Body of pancreas (tissue), 4 donors: Measurements from ENCODE around the gene SREBF1. TPM values are rescaled to one million over a fixed set of nuclear protein-coding genes. Genes with fewer than 3 reads are reported as not detected.

ENCODE experiments used
- ATAC-seq: fragments of 150-250 bp; one replicate; pipeline ENCODE4 v1.9.1; 2016
- DNase-seq, 4 donors: peaks; one replicate each; pipeline ENCODE4 v3.0.0-alpha.2; 2019
- H3K27ac ChIP-seq, 4 donors: fragments of 200-600 bp; sonication (generic); 1 replicate in 3 of 4; 2 replicates in 1 of 4; pipeline versions ENCODE4 v1.5.1 to v1.6.1; 2016 to 2019; ENCODE audit warnings: mild to moderate bottlenecking in 1 of 4, mixed read lengths in 1 of 4, moderate library complexity in 1 of 4
- H3K27me3 ChIP-seq, 2 donors: fragments of 200-600 bp; sonication (generic); one replicate each; pipeline ENCODE4 v1.6.0; 2016; ENCODE audit warnings: mild to moderate bottlenecking in 1 of 2
- H3K36me3 ChIP-seq, 2 donors: fragments of 200-600 bp; sonication (generic); replicated peaks in 1 of 2; 2 replicates each; pipeline ENCODE4 v1.5.1; 2016; ENCODE audit warnings: low read depth in 2 of 2; ENCODE audit not compliant: insufficient read depth in 1 of 2
- H3K4me1 ChIP-seq: fragments of 200-600 bp; sonication (generic); one replicate; pipeline ENCODE4 v1.6.0; 2016
- H3K4me3 ChIP-seq, 2 donors: fragments of 200-600 bp; sonication (generic); 1 replicate in 1 of 2; 2 replicates in 1 of 2; pipeline ENCODE4 v1.5.1; 2016 to 2019
- H3K9me3 ChIP-seq, 3 donors: fragments of 200-600 bp; sonication (generic); 1 replicate in 2 of 3; 2 replicates in 1 of 3; pipeline ENCODE4 v1.5.1; 2016
- POLR2A ChIP-seq, 3 donors: fragments of 450-650 bp; IDR thresholded peaks; one replicate each; pipeline ENCODE4 v1.6.1; 2016; ENCODE audit warnings: antibody characterized with exemption in 3 of 3, mild to moderate bottlenecking in 2 of 3
- WGBS, 2 donors: methylation state at CpG; one replicate each; pipeline ENCODE4 v1.1.5; 2017; 5-methylcytosine and 5-hydroxymethylcytosine counted together
- intact Hi-C: fragments of 100-400 bp; cut with DNase I; formaldehyde crosslinking; loops from one replicate; pipeline ENCODE4 v1.15.1; 2023
- total RNA-seq, 2 donors: library from RNA; depleted of rRNA; stranded (reverse); fragments of >200 nt; gene quantifications; one replicate each; pipeline ENCODE4 v1.1.0, GENCODE V29; 2016
- TF ChIP-seq, protein P1 (sequence below), 7 experiments: fragments of 450-650 bp in 4 of 7; fragments of 200-600 bp in 3 of 7; sonication (generic) in 3 of 7; IDR thresholded peaks; one replicate each; pipeline ENCODE4 v1.5.1; 2016 to 2019; ENCODE audit warnings: antibody characterized with exemption in 7 of 7

Gene SREBF1
- total RNA-seq, 2 donors from 2014 or later = 22.3 to 88.0 TPM

GRCh38 chr17:17784657-17785267 lies 52.0 kb downstream of the SREBF1 start:
- intact Hi-C loops = no loop called here
- Histone ChIP-seq H3K27ac (peak overlapping the region; percentile 79 to 84 (median 82)), H3K9me3 (no peaks in the 10 kb centered on the region), H3K36me3 (no peaks in the 10 kb centered on the region), H3K27me3 (no peaks in the 10 kb centered on the region), H3K4me1 (peaks cover 69% of the 10 kb centered on the region), H3K4me3 (no peak overlapping the region)
- 58 to 62% methylated on average over 5 to 7 of the region's 7 CpGs for WGBS, 2 donors
- DNase-seq (peak in 2 of 4 donors; percentile 49 to 60), ATAC-seq (no peak)
- TF ChIP-seq, protein P1, sequence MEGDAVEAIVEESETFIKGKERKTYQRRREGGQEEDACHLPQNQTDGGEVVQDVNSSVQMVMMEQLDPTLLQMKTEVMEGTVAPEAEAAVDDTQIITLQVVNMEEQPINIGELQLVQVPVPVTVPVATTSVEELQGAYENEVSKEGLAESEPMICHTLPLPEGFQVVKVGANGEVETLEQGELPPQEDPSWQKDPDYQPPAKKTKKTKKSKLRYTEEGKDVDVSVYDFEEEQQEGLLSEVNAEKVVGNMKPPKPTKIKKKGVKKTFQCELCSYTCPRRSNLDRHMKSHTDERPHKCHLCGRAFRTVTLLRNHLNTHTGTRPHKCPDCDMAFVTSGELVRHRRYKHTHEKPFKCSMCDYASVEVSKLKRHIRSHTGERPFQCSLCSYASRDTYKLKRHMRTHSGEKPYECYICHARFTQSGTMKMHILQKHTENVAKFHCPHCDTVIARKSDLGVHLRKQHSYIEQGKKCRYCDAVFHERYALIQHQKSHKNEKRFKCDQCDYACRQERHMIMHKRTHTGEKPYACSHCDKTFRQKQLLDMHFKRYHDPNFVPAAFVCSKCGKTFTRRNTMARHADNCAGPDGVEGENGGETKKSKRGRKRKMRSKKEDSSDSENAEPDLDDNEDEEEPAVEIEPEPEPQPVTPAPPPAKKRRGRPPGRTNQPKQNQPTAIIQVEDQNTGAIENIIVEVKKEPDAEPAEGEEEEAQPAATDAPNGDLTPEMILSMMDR (IDR thresholded peaks at IDR 0.05) = peak in 3 of 7 experiments; percentile 18 to 27 (median 24)
- TF ChIP-seq POLR2A (IDR thresholded peaks at IDR 0.05) = no peak

- Histone ChIP-seq H3K4me3 (no peak overlapping the region), H3K27me3 (no peaks in the 10 kb centered on the region), H3K27ac (peak overlapping the region; percentile 79 to 84 (median 82)), H3K9me3 (no peaks in the 10 kb centered on the region), H3K4me1 (peaks cover 72% of the 10 kb centered on the region), H3K36me3 (no peaks in the 10 kb centered on the region)
- peak; percentile 47 to 60 (median 50) for DNase-seq
- TF ChIP-seq, protein P1 (IDR thresholded peaks at IDR 0.05) = no peak
- TF ChIP-seq POLR2A (IDR thresholded peaks at IDR 0.05) = no peak
- peak; percentile 3 for ATAC-seq
- intact Hi-C loops = no loop called here
- 21 to 32% methylated on average over 33 to 36 of the region's 37 CpGs for WGBS, 2 donors
Measured at GRCh38 chr17:17783825-17784656, 52.7 kb downstream of the SREBF1 start.

GRCh38 chr17:17783116-17783824 lies 53.5 kb downstream of the SREBF1 start:
- peaks cover 77% of the 10 kb centered on the region for H3K4me1 ChIP-seq
- peak; percentile 33 to 55 (median 53) for TF ChIP-seq POLR2A (IDR thresholded peaks at IDR 0.05)
- TF ChIP-seq, protein P1 (IDR thresholded peaks at IDR 0.05) = peak in 3 of 7 experiments; percentile 8 to 29 (median 15)
- H3K27ac ChIP-seq = peak overlapping the region; percentile 79 to 84 (median 82)
- peak; percentile 68 for ATAC-seq
- H3K9me3 ChIP-seq = no peaks in the 10 kb centered on the region
- no peaks in the 10 kb centered on the region for H3K27me3 ChIP-seq
- intact Hi-C loops = no loop called here
- WGBS, 2 donors = 0 to 3% methylated on average over 2 to 49 of the region's 75 CpGs
- peak; percentile 79 to 86 (median 80) for DNase-seq
- peak overlapping the region in 1 of 2 donors; percentile 12 for H3K4me3 ChIP-seq
- H3K36me3 ChIP-seq = no peaks in the 10 kb centered on the region

GRCh38 chr17:17782523-17783115 lies 54.2 kb downstream of the SREBF1 start:
- H3K4me3 ChIP-seq = peak overlapping the region; percentile 7 to 12
- TF ChIP-seq POLR2A (IDR thresholded peaks at IDR 0.05) = no peak
- TF ChIP-seq, protein P1 (IDR thresholded peaks at IDR 0.05) = no peak
- no peaks in the 10 kb centered on the region for H3K9me3 ChIP-seq
- peak in 3 of 4 donors; percentile 35 to 53 (median 45) for DNase-seq
- intact Hi-C loops = no loop called here
- WGBS, 2 donors = 0 to 1% methylated on average over 1 to 50 of the region's 57 CpGs
- H3K27ac ChIP-seq = peak overlapping the region; percentile 79 to 84 (median 82)
- no peaks in the 10 kb centered on the region for H3K36me3 ChIP-seq
- H3K4me1 ChIP-seq = peaks cover 77% of the 10 kb centered on the region
- no peaks in the 10 kb centered on the region for H3K27me3 ChIP-seq
- ATAC-seq = peak; percentile 23
